T-helper 2 cell treated with Interferon-gamma antibody and Interleukin-4, amounts not matched to agents 100 ng/mL and 5 ng/mL, for 36 hours (primary cell): ENCODE measurements around the gene PLCXD1. TPM values are rescaled to one million over a fixed set of nuclear protein-coding genes. Genes with fewer than 3 reads are reported as not detected.
"Not testable (repeated sequence)": the region's sequence is repeated elsewhere in the genome, so short reads cannot be mapped to it uniquely, and the experiment has no call there.

Experiments
- intact Hi-C: fragments of 100-400 bp; cut with micrococcal nuclease; formaldehyde crosslinking; loops from one replicate; pipeline ENCODE4 v1.15.1; 2023
- total RNA-seq: library from RNA; stranded (reverse); gene quantifications from 2 replicates; pipeline ENCODE4 v1.2.3, GENCODE V29; 2022

The PLCXD1 gene
- total RNA-seq, 1 donor from 2014 or later, result 61.2 TPM

DNA sequence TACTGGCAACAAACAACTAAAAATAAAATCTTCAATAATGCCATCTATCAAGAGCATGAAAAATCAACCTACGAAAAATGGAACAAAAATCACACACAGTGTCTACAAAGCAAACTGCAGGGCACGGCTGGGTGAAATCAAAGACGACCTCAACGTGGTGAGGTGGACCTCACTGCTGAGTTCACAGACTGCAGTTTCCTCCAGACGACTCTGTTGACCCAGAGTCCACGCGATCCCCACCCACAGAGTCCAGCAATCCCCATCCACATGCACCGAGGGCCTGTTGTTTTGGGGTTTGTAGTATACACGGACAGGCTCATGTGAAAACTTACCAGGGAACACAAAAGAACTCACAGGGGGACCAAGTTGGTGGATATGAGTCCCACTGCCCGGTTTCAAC is 68.5 kb downstream of the PLCXD1 start:
- intact Hi-C loops, result no loop called here

DNA sequence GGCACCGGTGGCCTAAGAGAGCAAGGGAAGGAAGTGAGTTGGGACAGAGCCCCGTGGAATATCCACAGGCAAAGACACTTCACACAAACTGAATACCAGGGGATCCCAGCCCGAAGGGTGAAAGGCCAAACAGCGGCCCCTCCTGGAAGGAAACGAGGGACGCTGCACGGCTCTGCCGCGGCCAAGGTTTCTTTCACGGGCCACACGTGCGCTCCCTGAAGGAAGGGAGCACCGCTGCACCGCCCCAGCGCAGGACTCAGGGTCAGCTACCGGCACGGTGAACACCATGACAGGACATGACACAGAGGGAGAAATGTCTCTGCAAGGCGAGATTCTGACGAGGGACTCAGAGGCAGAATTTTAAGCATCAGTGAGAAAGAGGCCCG is 69.0 kb downstream of the PLCXD1 start:
- intact Hi-C loops, result no loop called here

DNA sequence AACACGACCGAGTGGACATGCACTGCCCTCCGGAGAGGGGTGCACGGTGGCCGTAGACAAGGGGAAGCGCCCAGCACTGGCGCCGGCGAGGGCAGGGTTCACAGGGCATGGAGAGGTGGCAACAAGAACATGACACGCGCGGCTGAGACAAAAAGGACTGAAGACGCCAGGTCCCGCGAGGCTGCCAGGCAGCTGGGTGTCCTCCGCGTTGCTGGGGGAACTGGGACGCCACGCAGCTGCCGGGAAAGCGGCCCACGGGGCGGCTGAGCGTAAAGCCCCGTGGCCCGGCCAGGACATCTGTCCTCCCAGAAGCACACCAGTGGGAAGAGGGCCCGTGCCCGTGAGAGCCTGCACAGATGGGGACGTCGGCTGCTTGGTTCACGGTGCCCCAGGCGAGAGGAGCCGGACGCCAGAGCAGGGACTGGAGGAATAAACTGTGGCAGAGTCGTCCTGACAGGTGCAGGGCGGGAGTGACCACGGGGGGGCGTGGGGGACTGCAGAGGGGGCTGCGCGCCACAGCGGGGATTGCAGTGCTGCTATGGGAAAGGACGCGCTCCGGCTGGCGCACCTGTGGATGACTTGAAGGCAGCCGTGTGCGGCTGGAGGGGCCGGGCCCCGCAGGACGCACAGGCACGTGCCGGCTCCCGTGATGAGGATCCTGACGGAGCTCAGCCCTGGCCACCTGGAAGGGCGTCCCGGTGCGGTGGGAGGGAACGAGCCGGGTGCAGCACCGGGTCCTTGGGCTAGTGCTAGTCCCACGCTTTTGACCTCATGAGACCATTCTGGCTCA is 69.5 kb downstream of the PLCXD1 start:
- intact Hi-C loops, result no loop called here

- intact Hi-C loops, result not testable (repeated sequence)
Observed at GRCh38 chrX:351324-351641, 70.1 kb downstream of the PLCXD1 start.

GRCh38 chrX:351736-352135 is 70.6 kb downstream of the PLCXD1 start:
- intact Hi-C loops, result no loop called here

- intact Hi-C loops, result no loop called here
Observed at GRCh38 chrX:352181-352580, 71.0 kb downstream of the PLCXD1 start.

DNA sequence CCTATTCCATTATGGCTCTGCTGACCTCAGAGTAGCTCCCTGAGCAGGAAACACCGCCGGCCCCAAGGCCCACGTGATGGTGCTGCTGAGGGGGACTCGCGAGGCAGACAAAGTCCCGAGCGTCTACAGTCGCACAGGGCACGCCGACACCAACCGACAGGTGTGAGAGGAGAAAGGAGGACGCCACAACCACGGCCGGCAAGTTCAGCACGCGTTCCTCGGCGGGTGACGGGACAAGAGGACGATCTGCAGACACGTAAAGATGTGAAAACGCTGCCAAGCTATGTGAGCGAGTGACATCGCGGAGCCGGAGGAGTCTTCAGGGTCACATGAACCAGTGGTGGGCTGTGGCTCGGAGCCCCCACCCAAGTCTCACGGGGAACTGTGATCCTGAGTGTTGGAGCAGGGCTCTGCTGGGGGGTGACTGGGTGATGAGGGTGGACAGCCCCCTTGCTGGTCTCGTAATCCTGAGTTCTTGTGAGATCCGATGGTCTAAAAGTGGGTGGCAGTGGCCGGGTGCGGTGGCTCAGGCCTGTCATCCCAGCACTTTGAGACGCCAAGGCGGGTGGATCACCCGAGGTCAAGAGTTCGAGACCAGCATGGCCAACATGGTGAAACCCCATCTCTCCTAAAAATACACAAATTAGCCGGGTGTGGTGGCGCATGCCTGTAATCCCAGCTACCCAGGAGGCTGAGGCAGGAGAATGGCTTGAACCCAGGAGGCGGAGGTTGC is 71.6 kb downstream of the PLCXD1 start:
- intact Hi-C loops, result no loop called here

Other genes starting within 250 kb of the PLCXD1 start
- gene GTPBP6, start 37.4 kb downstream of the PLCXD1 start, total RNA-seq, result 43.9 and 49.8 TPM in 2 replicates
- gene PPP2R3B, start 105.5 kb downstream of the PLCXD1 start, total RNA-seq, result 29.1 and 34.9 TPM in 2 replicates